ENCODE results near the gene MED27. TPM values are rescaled to one million over a fixed set of nuclear protein-coding genes. Genes with fewer than 3 reads are reported as not detected.
A peak's percentile ranks its signal among the peaks of the same experiment; 100 is the strongest.

The MED27 gene
- total RNA-seq, 1 donor, result 19.0 TPM

GRCh38 chr9:132056717-132057560, 22.7 kb downstream of the MED27 start:
- H3K4me3 ChIP-seq (ENCODE audit: low read depth, low read length), result no peak overlapping the region
- no peak for DNase-seq (ENCODE audit: low read depth)
- no peak for TF ChIP-seq CTCF (IDR thresholded peaks at IDR 0.05; ENCODE audit: insufficient read depth, low read depth, low read length)

GRCh38 chr9:132055756-132056155, 23.9 kb downstream of the MED27 start:
- DNase-seq (ENCODE audit: low read depth), result no peak
- TF ChIP-seq CTCF (IDR thresholded peaks at IDR 0.05; ENCODE audit: insufficient read depth, low read depth, low read length), result no peak

GRCh38 chr9:132054024-132054423, 25.6 kb downstream of the MED27 start:
- no peak for TF ChIP-seq CTCF (IDR thresholded peaks at IDR 0.05; ENCODE audit: insufficient read depth, low read depth, low read length)
- H3K4me3 ChIP-seq (ENCODE audit: low read depth, low read length), result no peak overlapping the region
- no peak for DNase-seq (ENCODE audit: low read depth)

More at GRCh38 chr9:132055756-132056155, 23.9 kb downstream of the MED27 start:
- no peak overlapping the region for H3K4me3 ChIP-seq (ENCODE audit: low read depth, low read length)

- no peak for DNase-seq (ENCODE audit: low read depth)
- TF ChIP-seq CTCF (IDR thresholded peaks at IDR 0.05; ENCODE audit: insufficient read depth, low read depth, low read length), result no peak
- no peak overlapping the region for H3K4me3 ChIP-seq (ENCODE audit: low read depth, low read length)
Observed at GRCh38 chr9:132049900-132050299, 29.8 kb downstream of the MED27 start.

- TF ChIP-seq CTCF (IDR thresholded peaks at IDR 0.05; ENCODE audit: insufficient read depth, low read depth, low read length), result no peak
- H3K4me3 ChIP-seq (ENCODE audit: low read depth, low read length), result no peak overlapping the region
- peak; percentile 59 for DNase-seq (ENCODE audit: low read depth)
Observed at GRCh38 chr9:132049323-132049882, 30.3 kb downstream of the MED27 start.

- DNase-seq (ENCODE audit: low read depth), result no peak
- H3K4me3 ChIP-seq (ENCODE audit: low read depth, low read length), result no peak overlapping the region
- no peak for TF ChIP-seq CTCF (IDR thresholded peaks at IDR 0.05; ENCODE audit: insufficient read depth, low read depth, low read length)
Observed at GRCh38 chr9:132048201-132048600, 31.5 kb downstream of the MED27 start.
